GM12872 (cell line): ENCODE results near the gene USF2.

Experiments
- CTCF ChIP-seq: IDR thresholded peaks from 3 replicates; pipeline ENCODE4 v1.5.1; 2011; ENCODE audit warnings: low read depth, mild to moderate bottlenecking, low read length, moderate library complexity; ENCODE audit not compliant: insufficient read depth

USF2 gene

DNA sequence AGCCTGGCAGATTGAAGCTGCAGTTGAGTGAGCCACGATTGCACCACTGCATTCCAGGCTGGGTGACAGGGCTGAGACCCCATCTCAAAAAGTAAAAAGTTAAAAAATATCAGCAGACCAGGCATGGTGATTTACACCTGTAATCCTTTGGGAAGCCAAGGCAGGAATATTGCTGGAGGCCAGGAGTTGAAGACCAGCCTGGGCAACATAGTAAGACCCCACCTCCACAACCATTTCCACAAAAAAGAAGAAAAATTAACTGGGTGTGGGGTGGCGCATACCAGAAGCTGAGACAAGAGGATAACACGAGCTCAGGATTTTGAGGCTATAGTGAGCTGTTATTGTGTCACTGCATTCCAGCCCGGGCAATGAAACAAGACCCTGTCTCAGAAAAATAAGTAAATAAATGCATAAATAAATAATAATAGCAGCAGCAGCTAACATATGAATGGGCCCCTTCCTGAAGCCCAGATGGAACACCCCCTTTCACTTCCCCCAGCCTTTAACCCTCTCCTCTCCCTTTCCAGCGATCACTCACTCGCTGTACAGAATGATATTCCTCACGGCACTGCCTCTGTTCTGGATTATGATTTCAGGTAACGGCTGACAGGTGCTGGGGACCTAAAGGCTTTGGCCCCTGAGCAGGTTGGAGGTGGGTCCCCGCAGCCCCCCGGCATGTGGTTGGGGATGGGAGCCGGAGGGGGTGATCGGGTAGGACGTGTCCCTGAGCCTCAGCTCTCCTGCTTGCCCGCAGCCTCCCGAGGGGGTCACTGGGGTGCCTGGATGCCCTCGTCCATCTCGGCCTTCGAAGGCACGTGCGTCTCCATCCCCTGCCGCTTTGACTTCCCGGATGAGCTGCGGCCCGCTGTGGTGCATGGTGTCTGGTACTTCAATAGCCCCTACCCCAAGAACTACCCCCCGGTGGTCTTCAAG is 26.4 kb downstream of the USF2 start:
- TF ChIP-seq CTCF, result no peak

DNA sequence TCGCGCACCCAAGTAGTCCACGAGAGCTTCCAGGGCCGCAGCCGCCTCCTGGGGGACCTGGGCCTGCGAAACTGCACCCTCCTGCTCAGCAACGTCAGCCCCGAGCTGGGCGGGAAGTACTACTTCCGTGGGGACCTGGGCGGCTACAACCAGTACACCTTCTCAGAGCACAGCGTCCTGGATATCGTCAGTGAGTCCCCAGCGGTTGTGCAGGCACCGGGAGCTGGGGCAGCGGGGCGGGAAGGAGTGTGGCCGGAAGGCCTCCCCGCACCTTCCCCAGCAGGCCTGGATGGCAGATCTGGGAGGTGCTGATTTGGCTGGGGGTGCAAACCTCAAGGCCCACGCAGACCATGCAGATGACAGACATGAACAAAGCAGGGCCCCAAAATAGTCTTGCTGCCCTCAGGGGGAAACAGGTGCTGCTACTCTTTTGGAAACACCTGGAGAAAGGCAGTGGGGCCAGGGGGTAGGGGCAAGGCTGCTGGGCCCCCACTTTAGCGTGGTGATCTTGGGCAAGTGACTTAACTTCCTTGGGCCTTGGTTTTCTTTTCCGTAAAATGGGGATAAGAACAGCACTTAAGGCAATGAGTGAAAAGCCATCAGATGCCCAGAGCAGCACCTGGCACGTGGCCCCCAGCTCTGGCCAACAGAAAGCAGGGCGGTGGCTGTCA is 27.2 kb downstream of the USF2 start:
- no peak for TF ChIP-seq CTCF

- TF ChIP-seq CTCF, result no peak
These were observed 28.1 kb downstream of the USF2 start for GRCh38 chr19:35296644-35297514.

- no peak for TF ChIP-seq CTCF
These were observed 28.7 kb downstream of the USF2 start for GRCh38 chr19:35297515-35297848.

DNA sequence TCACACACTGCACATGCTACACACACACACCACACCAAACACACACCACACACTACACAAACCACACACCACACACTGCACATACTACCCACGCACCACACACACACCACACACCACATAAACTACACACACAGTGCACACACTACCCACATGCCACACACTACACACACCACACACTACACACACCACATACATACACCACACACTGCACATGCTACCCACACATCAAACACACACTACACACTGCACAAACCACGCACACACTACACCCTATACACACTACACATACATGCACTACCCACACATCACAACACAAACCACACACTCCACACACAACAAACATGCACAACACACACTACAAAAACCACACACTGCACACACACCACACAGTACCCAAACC is 29.2 kb downstream of the USF2 start:
- no peak for TF ChIP-seq CTCF

DNA sequence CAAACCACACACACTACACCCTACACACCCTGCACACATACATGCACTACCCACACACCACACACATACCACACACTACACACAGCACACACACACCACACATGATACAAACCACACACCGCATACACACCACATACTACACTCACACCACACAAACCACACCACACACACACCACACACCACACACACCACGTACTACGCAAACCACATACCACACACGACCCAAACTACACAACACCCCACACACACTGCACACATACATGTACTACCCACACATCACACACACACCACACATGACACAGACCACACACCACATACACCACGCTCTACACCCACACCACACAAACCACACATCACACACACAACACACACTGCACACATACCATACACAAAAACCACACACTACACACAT is 29.8 kb downstream of the USF2 start:
- TF ChIP-seq CTCF, result no peak
